ENCODE measurements around the gene SPTBN1. TPM values are rescaled to one million over a fixed set of nuclear protein-coding genes. Genes with fewer than 3 reads are reported as not detected.
A peak's percentile ranks its signal among the peaks of the same experiment; 100 is the strongest.

Gene SPTBN1
- total RNA-seq, 1 experiment from 2014 or later, result 146 TPM

- no peak overlapping the region for H3K4me3 ChIP-seq (ENCODE audit: low read depth, low read length, poor library complexity, severe bottlenecking)
- no peaks in the 10 kb centered on the region for H3K36me3 ChIP-seq (ENCODE audit: insufficient read depth, low read length, poor library complexity, severe bottlenecking)
- TF ChIP-seq EZH2 (IDR thresholded peaks at IDR 0.05; ENCODE audit: borderline replicate concordance, low read depth, low read length, poor library complexity, severe bottlenecking), result no peak
- TF ChIP-seq CTCF (conservative IDR thresholded peaks at IDR 0.05; ENCODE audit: low read depth, low read length), result no peak
- ChIA-PET POLR2A (ENCODE audit: low non-redundant PET) (no interaction called here), CTCF (no interaction called here)
- peaks cover 21% of the 10 kb centered on the region for H3K4me1 ChIP-seq (ENCODE audit: insufficient read depth, low read length, poor library complexity, severe bottlenecking)
- no TSS peak for BruUV-seq (replicated peaks)
- H3K27ac ChIP-seq (ENCODE audit: low read depth, low read length, poor library complexity, severe bottlenecking), result no peak overlapping the region
- no peak for DNase-seq (ENCODE audit: low spot score)
- no peaks in the 10 kb centered on the region for H3K27me3 ChIP-seq (replicated peaks; ENCODE audit: insufficient read depth, low read depth, low read length, poor library complexity)
- intact Hi-C loops (cut with micrococcal nuclease; ENCODE audit: unreplicated experiment), result no loop called here
- H3K9me3 ChIP-seq (ENCODE audit: low read depth, low read length, poor library complexity, severe bottlenecking), result no peaks in the 10 kb centered on the region
Observed at GRCh38 chr2:54480025-54480424, 23.9 kb downstream of the SPTBN1 start.

- no peaks in the 10 kb centered on the region for H3K9me3 ChIP-seq (ENCODE audit: low read depth, low read length, poor library complexity, severe bottlenecking)
- no peaks in the 10 kb centered on the region for H3K27me3 ChIP-seq (replicated peaks; ENCODE audit: insufficient read depth, low read depth, low read length, poor library complexity)
- no peak for TF ChIP-seq EZH2 (IDR thresholded peaks at IDR 0.05; ENCODE audit: borderline replicate concordance, low read depth, low read length, poor library complexity, severe bottlenecking)
- no peak for TF ChIP-seq CTCF (conservative IDR thresholded peaks at IDR 0.05; ENCODE audit: low read depth, low read length)
- no TSS peak for BruUV-seq (replicated peaks)
- peaks cover 21% of the 10 kb centered on the region for H3K4me1 ChIP-seq (ENCODE audit: insufficient read depth, low read length, poor library complexity, severe bottlenecking)
- DNase-seq (ENCODE audit: low spot score), result no peak
- no peak overlapping the region for H3K27ac ChIP-seq (ENCODE audit: low read depth, low read length, poor library complexity, severe bottlenecking)
- CTCF ChIA-PET, result no interaction called here
- intact Hi-C loops (cut with micrococcal nuclease; ENCODE audit: unreplicated experiment), result no loop called here
- H3K36me3 ChIP-seq (ENCODE audit: insufficient read depth, low read length, poor library complexity, severe bottlenecking), result no peaks in the 10 kb centered on the region
- POLR2A ChIA-PET (ENCODE audit: low non-redundant PET), result no interaction called here
- H3K4me3 ChIP-seq (ENCODE audit: low read depth, low read length, poor library complexity, severe bottlenecking), result no peak overlapping the region
Observed at GRCh38 chr2:54481686-54482085, 25.6 kb downstream of the SPTBN1 start.

- intact Hi-C loops (cut with micrococcal nuclease; ENCODE audit: unreplicated experiment), result no loop called here
- no TSS peak for BruUV-seq (replicated peaks)
- H3K4me1 ChIP-seq (ENCODE audit: insufficient read depth, low read length, poor library complexity, severe bottlenecking), result peaks cover 21% of the 10 kb centered on the region
- POLR2A ChIA-PET (ENCODE audit: low non-redundant PET), result no interaction called here
- peak overlapping the region; percentile 24 for H3K27ac ChIP-seq (ENCODE audit: low read depth, low read length, poor library complexity, severe bottlenecking)
- no peaks in the 10 kb centered on the region for H3K36me3 ChIP-seq (ENCODE audit: insufficient read depth, low read length, poor library complexity, severe bottlenecking)
- peak; percentile 83 for DNase-seq (ENCODE audit: low spot score)
- CTCF ChIA-PET, result no interaction called here
- no peaks in the 10 kb centered on the region for H3K27me3 ChIP-seq (replicated peaks; ENCODE audit: insufficient read depth, low read depth, low read length, poor library complexity)
- H3K4me3 ChIP-seq (ENCODE audit: low read depth, low read length, poor library complexity, severe bottlenecking), result no peak overlapping the region
- TF ChIP-seq EZH2 (IDR thresholded peaks at IDR 0.05; ENCODE audit: borderline replicate concordance, low read depth, low read length, poor library complexity, severe bottlenecking) (no peak), CTCF (conservative IDR thresholded peaks at IDR 0.05; ENCODE audit: low read depth, low read length) (no peak)
- no peaks in the 10 kb centered on the region for H3K9me3 ChIP-seq (ENCODE audit: low read depth, low read length, poor library complexity, severe bottlenecking)
Observed at GRCh38 chr2:54482715-54483114, 26.6 kb downstream of the SPTBN1 start.

All from A673 (cell line).